CD4-positive, alpha-beta T cell treated with Interferon gamma for 1 hour (primary cell): Measurements from ENCODE around the gene ANO7.

ENCODE experiments used
- DNase-seq: peaks from one replicate; pipeline ENCODE4 v3.0.0-alpha.2; 2020

Gene ANO7

DNA sequence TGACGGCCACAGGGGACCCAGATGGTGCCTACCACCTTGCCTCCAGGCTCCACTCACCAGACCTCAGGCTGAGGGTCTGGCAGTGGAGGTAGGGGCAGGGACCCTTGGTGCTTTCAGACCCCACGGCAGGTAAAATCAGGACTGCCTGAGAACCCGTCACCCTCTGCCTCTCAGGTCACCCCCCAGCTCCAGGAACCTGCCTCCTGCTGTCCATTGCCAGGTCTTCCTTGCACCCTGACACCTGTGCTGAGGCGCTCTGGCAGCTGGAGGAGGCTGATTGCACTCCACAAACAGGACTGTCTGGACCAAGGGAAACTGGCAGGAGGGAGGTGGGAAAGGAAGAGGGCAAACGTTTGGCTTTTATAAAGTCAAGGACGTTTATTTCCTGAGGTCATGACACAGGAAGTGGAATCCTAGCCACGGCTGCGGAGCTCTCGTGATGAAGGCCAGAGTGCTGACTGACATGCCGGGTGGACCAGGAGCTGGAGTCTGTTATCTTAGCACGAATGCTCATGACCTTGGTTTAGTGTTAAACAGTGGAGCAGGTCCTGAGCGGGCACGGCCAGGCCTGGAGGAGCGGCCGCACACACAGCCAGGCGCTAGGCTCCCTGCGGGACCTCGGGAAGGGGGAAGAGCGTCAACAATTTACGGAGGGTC, 40.5 kb downstream of the ANO7 start:
- DNase-seq, result no peak

DNA sequence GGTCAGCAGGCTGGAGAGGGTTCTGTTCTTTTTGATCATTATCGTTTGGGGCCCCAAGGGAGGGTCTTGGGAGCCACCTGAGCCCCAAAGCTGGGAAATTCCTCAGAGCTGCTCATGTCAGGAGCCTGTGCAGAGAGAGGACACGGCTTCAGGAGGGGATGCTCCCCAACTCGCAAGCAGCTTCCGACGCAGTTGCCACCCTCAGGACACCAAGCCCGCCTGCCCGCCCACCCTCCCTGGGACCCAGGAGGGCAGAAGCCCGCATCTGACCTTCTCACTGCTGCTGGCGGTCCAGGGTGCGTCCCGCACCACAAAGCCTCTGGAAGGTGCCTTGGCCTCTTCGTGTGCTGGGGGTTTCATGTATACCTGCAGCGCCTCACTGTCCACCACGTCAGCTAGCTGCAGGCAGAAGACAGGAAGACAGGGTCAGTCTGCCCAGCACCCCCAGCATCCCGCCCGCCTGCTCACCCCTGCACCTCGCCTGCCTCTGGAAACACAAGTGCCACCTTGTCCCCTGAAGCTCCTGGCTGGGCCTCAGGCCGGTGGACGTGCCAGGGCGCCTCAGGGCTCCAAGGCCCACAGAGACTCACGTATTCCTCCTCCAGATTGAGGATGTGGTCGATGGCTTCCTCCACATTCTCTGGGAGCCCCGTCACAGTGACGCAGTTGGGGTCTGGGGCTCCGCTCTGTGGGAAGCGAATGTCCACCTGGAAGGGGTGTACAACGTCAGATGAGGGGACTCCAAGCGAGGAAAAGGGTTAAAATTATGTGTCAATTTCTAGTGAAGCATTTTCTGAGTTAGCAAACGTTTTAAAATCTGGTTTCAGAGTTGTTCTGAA, 41.3 kb downstream of the ANO7 start:
- no peak for DNase-seq

DNA sequence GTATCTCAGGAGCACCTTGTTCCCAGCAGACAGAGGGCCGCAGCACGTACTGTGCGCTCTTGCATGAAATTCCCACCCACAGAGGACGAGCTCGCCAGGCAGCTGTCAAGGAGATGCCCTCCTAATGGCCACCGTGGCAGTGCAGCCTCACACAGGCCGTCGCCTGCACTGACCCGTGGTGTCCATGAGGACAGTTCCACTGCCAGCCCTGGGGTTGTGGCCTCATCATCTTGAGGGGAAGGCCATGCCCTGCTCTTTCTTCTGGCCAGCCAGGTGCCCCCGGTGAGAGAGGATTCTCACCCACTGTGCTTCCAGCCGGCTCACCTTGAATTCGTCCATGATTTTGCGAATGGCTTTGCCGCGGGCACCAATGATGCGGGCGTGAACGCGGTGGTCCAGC, 42.0 kb downstream of the ANO7 start:
- no peak for DNase-seq

DNA sequence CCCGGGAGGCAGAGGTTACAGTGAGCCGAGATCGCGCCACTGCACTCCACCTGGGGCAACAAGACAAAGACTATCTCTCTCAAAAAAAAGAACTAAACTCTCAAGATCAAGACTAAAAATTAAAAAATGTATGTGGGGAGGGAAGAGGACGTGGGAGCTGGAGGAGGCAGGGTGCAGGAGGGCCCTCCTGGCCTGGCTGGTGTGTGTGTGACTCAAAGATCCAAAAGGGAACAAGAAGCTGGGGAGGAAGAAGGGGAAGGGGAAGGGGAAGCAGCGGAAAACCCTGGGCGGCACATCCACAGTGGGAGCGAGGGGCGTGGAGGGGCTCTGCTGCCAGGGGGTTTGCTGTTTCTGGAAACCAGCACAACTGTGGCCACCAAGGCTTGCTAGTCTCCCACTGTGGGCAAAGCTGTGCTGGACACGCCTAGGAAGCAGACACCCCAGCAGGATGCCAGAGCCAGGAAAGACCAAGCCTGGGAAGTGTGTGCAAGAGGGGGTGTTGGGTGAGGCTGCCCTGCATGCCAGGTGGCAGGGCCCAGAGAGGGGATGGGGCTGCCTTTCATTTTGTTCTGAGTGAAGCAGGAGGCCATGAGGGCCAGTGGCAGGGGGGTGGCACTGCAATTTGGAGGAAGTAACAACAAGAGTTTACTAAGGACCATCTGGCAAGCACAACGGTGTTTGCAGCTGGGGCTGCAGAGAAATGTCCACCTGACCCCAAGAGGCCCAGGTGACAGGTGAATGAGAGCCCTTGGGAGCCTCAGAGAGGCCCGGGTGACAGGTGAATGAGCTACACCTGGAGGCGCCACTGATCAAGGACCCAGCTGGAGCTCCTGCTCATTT, 44.5 kb downstream of the ANO7 start:
- no peak for DNase-seq

DNA sequence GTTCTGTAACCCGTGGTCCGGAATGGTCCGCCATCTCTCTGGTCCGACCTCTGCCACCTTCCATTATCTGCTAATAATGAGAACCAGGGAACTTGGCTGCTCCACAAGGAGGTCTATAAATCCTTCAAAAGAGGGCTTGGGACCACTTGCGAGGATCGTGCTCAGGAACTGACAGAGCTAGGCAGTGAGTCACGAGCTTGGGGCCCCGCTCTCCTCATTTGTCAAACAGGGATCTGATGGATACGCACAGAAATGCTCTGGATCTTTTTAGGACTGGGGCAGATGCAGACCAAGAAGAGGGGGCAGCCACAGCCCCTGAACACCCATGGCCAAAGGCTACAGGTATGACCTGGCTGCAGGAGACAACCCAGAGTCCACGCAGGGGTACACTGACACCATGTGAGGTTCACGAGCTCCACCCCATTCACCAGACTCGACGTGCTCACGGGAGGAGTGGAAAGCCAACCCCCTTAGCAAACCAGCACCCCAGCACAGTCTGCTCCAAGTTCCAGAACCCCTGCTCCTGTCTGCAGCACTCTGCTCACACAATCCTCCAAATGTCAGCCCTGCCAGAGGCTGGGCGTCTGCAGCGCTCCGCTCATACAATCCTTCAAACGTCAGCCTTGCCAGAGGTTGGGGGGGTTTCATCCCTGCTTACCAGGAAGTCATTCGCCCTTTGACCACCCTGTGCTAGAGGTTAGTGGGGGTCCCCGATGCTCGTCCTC, 45.8 kb downstream of the ANO7 start:
- no peak for DNase-seq

DNA sequence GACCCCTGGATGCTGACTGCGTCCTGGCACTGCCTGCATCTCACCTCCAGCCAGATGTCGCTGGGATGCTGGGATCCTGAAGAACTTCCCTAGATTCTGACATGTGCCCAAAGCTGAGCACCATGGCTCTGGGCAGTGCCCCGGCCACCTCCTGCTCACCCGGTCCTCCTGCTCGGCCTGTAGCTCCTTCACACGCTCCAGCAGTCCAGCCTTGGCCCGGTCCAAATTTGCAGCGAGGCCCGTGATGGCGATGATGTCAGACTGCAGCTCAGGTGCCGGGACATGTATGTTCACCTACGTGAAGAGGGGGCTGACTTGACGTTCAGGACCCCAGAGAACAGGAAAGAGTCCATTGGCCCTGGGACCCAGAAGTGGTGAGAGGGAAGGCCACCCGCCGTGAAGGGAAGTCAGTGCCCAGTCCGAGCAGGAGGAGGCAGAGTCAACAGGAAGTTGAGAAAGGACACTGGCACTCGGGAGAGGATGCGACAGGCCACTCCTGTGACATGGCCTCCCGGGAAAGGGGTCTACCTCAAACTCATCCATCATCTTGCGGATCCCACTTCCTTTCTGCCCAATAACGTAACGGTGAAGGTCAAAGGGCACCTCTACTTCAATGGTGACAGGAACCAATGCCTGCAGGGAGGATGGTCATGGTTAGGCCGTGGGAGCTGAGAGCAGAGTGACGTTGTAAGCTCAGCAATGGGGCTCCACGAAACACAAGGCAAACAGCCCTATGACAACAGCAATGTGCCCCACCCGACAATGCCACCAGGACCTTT, 46.7 kb downstream of the ANO7 start:
- no peak for DNase-seq

DNA sequence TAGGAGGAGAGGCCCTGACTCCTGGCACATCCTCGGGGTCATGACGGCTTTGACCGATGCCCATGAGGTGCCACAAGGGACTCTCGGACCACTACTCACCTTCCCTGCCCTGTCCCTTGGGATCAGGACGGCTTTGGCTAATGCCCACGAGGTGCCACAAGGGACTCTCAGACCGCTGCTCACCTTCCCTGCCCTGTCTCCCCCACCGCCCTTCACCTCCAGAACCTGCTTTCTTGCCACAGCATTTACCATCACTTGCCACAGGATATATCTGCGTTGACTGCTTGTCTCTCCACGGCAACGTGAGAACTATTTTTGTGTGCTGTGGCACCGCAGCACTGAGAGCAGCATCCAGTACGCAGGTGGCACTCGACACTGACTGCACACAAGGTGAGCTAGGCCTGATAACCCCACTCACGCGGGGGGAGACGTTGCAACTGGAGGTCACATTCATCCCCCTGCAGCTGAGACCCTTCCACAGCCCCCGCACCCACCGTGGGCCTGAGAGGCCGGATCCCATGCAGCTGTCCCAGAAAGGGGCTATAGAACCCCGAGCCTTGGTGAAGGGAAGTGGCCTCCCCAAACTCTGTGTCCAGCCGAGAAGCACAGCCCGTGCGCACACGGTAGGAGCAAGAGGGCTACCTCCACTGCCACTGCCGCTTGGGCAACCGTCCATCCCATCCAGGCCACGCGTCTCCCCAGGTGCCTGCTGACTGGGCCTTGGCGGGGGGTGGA, 47.5 kb downstream of the ANO7 start:
- DNase-seq, result no peak

DNA sequence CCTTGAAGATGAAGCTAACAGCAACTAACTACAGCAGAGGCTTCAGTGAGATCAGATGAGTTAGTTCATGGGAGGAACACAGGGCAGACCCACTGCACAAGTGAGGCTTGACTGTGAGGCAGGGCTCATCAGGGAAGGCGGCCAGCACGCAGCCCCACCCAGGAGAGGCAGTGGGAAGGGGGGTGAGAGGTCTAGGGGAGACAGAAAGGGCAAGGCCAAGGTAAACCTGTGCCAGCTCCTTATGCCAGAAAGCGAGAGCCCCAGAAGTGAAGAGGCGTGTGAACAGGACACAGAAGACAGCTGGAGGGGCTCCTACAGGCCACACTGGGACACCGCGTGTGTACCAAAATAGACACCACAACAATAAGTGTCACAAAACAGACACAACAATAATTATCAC, 48.6 kb downstream of the ANO7 start:
- DNase-seq, result no peak

DNA sequence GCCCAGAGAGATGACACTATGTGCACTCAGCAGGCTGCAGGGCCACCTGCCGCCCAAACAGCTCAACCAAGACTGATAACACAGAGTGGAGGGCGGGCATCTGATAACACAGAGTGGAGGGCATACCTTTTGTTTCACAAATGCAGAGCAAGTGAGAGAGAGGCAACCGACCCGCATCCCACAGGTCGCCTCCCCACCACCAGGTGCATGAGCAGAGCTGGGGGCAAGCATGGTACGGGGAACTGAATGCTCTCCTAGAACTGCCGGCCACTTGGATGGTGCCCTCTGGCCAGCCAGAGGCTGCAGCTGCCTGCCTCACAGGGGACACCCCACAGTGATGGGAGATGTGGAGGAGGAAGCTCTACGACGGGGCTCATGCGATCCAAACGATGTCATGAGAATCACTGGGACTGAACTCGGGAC, 49.5 kb downstream of the ANO7 start:
- no peak for DNase-seq

DNA sequence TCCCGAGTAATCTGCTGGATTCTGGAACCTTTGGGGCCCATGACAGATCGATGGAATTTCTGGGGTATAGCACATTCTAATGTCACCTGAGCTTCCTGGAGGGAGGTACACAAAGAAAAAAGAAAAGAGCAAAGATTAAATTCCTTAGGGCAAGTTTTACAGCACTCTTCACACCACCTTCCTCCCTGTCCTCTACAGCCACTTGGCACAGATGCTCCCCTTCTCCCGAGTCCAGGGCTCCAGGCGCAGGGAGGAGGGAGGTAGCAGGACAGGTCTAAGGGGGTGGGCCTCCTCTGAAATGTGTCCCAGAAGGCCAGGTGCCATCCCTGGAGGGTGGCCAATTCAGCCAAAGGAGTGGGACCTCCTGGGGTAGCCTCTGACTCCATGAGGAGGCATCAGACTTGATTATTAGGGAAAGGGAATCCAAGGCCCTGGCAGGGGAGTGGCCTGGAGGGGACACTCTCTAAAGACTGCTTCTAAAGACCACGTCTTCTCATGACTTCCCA, 50.3 kb downstream of the ANO7 start:
- DNase-seq, result no peak

DNA sequence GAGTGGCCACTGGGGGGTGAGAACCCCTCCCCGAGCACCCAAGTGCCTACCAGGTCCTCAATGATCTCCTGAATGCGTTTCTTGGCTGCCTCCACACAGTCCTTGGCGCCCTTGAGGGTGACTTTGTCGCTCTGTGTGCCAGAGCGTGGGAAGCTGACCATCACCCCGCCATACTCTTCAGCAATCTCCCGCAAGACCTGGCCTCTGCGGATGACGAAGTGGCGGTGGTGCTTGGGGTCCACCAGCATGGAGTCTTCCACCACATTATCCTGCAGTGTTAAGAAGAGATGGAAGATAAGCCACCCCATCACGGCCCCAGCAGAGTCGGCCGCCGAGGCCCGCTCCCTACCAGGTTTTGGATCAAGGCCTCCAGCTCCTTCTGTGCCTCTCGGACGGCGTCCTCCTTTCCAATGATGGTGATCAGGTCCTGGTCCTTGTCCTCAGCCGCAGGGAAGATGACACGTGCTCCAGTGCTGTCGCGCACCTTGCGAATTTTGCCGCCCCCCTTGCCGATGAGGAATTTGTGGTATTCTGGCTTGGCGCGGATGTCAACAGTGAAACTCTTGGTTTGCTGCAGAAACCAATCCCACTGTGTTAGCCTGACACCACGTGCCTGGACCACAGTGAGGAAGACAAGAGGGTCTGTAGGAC, 51.2 kb downstream of the ANO7 start:
- DNase-seq, result no peak

DNA sequence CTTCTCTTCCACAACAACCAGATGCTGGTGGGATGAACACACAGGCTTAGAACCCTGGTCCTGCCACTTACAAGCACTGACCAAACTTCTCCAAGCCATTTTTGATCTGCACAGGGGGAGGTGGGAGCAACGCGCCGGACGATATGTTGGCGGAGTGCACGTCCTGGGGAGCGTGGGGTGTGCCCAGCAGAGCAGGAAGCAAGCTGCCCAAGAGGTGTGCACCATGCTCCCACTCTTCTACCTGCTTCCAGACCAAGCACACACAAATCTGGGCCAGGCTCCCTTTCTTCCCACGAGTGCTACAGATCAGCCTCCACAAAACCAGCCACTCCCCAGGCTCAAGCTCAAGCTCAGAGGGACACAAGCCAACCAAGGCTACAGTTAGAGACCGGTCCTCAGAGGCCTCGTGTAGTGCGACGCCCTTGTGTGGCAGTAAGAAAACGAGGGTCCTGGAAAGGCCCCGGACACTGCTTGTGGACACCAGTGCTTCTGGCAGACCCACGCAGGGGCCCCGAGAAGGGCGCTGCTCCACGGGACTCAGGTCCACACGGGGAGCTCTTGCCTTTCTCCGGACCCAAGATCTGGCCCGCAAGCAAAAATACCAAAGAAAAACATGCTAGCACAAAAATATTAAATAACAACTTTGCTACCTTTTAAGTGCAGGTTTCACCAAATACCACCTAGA, 52.0 kb downstream of the ANO7 start:
- DNase-seq, result no peak

DNA sequence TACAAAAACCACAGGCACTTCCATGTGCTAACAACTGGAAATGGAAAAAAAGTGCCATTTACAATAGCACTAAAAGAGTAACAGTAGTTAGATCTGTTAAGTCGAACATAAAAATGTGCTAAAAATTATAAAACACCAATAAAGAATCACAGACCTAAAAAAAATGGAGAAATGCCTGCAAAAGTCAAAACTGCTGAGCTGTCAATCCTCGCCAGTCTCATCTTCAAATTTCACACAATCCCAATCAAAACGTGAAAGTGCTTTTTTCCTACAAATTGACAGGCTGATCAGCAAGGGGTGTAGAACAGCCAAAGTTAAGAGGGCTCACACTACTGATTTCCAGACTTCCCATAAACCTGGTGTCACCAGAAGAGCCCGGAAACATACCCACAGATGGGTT, 53.2 kb downstream of the ANO7 start:
- no peak for DNase-seq

DNA sequence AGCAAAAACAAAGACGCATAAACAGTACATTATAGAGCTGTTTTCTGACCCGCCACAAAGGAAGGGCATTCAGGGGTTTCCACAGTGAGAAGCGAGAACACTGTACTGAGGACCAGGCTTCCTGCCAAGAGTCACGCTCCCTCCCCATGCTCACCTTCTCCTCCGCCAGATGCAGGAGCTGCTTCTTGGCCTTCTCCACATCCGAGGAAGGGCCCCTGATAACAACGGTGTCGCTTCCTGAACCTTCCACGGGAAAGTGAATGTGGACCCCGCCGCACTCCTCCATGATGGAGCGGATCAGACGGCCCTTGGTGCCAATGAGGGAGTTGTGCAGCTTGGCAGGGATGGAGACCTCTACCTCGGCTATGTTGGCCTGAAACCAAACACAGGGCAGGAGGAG, 53.8 kb downstream of the ANO7 start:
- DNase-seq, result no peak

DNA sequence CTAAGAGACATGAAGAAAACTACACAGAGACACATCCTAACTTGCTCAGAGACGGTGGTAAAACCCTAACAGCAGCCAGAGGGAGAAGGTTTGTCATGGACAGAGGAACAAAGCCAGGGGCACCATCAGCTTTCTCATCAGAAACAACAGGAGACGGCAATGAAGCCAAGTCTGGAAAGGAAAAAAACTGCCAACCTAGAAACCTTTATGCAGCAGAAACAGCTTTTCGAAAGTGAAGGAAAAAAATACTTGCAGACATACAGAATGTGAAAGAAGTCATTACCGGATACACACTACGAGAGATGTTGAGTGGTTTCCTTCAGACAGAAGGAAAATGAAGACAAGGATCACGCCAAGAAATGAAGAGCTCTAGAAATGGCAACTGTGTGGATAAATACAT, 55.9 kb downstream of the ANO7 start:
- DNase-seq, result no peak

DNA sequence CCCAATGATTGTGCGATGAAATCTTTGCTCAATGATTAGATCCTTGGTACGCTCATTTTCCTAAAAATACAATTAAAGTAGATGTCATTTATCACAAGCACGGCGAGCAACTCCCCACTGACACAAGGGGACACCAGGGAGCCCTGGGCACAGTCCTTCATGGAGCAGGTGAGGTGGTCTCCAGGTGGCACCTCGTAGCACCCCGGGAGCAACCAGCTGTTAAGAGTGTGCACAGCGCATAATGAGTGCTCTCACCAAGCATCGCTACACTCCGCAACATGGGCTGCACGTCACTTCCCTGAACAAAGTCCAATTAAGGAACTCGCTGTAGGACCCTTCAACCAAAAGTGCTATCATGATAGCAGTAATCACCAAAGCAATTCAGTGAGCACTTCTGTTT, 59.8 kb downstream of the ANO7 start:
- DNase-seq, result no peak

DNA sequence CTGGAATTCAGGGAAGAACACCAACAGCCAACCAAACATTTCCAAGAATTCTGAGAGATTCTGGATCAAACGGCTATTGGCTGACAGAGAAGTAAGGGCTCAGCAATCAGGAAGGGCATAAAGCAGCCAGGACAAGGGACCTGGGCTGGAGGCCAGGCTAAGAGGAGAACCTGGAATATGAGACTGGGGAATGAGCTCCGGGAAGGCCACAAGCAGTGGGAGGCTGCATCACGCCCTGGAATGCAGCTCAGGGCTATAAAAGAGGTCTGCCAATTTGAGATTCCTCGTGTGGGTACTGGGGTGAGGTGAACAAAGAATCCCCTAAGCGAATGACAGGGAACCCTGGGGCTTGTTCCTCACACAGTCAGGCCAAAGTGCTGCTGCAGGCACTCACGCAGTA, 60.4 kb downstream of the ANO7 start:
- DNase-seq, result no peak

DNA sequence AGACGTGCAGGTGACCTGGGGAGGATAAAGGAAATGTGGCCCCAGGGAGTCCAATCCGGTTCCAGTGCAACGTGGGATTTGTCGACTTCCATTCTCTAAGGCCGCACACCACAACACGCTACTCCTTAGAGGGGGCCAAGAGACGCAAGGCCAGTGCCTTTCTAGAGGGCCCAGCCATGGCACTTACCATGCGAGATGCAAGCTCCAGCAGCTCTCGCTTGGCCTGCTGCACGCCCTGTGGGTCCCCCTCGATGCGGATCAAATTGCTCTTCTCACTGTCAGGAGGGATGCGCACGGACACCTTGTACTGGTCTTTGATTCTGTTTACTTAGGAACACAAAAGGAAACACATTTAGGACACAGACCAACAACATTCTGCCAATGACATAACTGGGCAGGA, 61.2 kb downstream of the ANO7 start:
- DNase-seq, result no peak

DNA sequence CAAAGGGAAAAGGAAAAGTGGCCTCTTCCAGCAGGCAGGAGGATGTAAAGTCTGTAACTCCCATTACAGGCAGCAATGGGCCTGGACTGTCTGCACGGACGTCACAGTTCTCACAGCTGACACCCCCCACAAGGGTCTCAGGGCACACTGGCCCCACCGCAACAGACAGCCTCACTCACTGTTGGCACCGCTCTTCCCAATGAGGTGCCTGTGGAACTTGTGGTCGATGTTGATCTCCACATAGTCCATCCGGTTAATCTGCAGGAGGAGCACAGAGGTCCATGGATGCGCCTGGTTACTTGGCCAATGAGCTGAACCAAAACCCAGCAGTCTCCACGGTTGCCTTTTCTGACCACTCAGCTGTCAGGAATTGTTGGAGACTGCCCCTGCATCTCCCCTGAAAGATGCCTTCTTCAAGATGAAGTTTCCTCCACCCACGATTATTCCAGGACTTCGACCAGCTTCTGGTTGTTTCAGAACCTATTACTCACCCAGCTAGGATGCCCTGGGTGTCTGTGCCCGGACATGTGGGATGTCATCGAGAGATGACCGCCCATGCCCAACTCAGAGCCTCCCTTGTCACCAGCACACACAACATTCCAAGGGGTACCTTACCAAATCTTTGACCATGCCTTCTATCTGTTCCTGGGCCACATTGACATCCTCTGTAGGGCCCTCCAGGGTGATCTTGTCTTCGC, 64.5 kb downstream of the ANO7 start:
- no peak for DNase-seq
